WTC11 (cell line): ENCODE data around the gene RIN1.

ENCODE experiments used
- CBFB ChIP-seq: sonication (generic); formaldehyde crosslinking; IDR thresholded peaks from 2 replicates; pipeline ENCODE4 v1.8.1; 2022; ENCODE audit warnings: mild to moderate bottlenecking, low read depth, missing genetic modification reagents
- CREM ChIP-seq: sonication (generic); formaldehyde crosslinking; IDR thresholded peaks from 2 replicates; pipeline ENCODE4 v1.8.1; 2022; ENCODE audit warnings: mild to moderate bottlenecking, missing genetic modification reagents, moderate library complexity
- IRF2 ChIP-seq: sonication (generic); formaldehyde crosslinking; IDR thresholded peaks from 2 replicates; pipeline ENCODE4 v1.8.0; 2022; ENCODE audit warnings: low read depth, missing genetic modification reagents, borderline replicate concordance
- SP1 ChIP-seq: sonication (generic); formaldehyde crosslinking; conservative IDR thresholded peaks from 2 replicates; pipeline ENCODE4 v1.8.1; 2022; ENCODE audit warnings: missing genetic modification reagents
- TCF7 ChIP-seq: sonication (generic); formaldehyde crosslinking; IDR thresholded peaks from 2 replicates; pipeline ENCODE4 v1.8.0; 2022; ENCODE audit warnings: mild to moderate bottlenecking, low read depth, missing genetic modification reagents, moderate library complexity
- ZNF121 ChIP-seq: sonication (generic); formaldehyde crosslinking; IDR thresholded peaks from 2 replicates; pipeline ENCODE4 v1.8.0; 2023; ENCODE audit warnings: missing genetic modification reagents
- TF ChIP-seq, protein P1 (sequence below): fragments of 200-600 bp; IDR thresholded peaks from 2 replicates; pipeline ENCODE4 v1.8.0; 2022; ENCODE audit warnings: antibody characterized with exemption
- TF ChIP-seq, protein P2 (sequence below): sonication (generic); formaldehyde crosslinking; IDR thresholded peaks from 2 replicates; pipeline ENCODE4 v1.8.1; 2023; ENCODE audit warnings: mild to moderate bottlenecking, missing genetic modification reagents, borderline replicate concordance
- TF ChIP-seq, protein P3 (sequence below): sonication (generic); formaldehyde crosslinking; IDR thresholded peaks from 2 replicates; pipeline ENCODE4 v1.8.0; 2022; ENCODE audit warnings: mild to moderate bottlenecking, missing genetic modification reagents
- TF ChIP-seq, protein P4 (sequence below): sonication (generic); formaldehyde crosslinking; IDR thresholded peaks from 2 replicates; pipeline ENCODE4 v1.8.1; 2023; ENCODE audit warnings: mild to moderate bottlenecking, missing genetic modification reagents, moderate library complexity

DNA sequence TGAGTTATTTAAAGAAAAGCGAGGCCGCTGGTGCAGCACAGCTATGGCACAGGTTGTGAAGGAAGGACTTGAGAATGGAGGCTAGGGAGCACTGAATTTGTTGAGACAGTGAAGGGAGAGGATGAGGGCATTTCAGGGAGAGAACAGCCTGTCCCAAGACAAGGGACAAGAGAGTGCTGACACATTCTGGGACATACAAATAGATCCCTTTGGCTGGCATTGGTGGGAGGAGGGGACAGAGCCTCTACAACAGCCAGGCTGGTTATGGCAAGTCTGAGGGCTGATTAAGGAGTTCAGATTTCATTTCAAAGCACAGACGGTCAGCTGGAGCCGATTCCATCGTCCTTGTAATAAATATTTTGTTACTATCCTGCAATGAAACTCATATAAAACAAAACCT lies 37.0 kb upstream of the RIN1 start:
- TF ChIP-seq, protein P1, sequence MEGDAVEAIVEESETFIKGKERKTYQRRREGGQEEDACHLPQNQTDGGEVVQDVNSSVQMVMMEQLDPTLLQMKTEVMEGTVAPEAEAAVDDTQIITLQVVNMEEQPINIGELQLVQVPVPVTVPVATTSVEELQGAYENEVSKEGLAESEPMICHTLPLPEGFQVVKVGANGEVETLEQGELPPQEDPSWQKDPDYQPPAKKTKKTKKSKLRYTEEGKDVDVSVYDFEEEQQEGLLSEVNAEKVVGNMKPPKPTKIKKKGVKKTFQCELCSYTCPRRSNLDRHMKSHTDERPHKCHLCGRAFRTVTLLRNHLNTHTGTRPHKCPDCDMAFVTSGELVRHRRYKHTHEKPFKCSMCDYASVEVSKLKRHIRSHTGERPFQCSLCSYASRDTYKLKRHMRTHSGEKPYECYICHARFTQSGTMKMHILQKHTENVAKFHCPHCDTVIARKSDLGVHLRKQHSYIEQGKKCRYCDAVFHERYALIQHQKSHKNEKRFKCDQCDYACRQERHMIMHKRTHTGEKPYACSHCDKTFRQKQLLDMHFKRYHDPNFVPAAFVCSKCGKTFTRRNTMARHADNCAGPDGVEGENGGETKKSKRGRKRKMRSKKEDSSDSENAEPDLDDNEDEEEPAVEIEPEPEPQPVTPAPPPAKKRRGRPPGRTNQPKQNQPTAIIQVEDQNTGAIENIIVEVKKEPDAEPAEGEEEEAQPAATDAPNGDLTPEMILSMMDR, result no peak
- TF ChIP-seq TCF7, result no peak
- no peak for TF ChIP-seq IRF2 (CRISPR knock-in tag)
- TF ChIP-seq, protein P2, sequence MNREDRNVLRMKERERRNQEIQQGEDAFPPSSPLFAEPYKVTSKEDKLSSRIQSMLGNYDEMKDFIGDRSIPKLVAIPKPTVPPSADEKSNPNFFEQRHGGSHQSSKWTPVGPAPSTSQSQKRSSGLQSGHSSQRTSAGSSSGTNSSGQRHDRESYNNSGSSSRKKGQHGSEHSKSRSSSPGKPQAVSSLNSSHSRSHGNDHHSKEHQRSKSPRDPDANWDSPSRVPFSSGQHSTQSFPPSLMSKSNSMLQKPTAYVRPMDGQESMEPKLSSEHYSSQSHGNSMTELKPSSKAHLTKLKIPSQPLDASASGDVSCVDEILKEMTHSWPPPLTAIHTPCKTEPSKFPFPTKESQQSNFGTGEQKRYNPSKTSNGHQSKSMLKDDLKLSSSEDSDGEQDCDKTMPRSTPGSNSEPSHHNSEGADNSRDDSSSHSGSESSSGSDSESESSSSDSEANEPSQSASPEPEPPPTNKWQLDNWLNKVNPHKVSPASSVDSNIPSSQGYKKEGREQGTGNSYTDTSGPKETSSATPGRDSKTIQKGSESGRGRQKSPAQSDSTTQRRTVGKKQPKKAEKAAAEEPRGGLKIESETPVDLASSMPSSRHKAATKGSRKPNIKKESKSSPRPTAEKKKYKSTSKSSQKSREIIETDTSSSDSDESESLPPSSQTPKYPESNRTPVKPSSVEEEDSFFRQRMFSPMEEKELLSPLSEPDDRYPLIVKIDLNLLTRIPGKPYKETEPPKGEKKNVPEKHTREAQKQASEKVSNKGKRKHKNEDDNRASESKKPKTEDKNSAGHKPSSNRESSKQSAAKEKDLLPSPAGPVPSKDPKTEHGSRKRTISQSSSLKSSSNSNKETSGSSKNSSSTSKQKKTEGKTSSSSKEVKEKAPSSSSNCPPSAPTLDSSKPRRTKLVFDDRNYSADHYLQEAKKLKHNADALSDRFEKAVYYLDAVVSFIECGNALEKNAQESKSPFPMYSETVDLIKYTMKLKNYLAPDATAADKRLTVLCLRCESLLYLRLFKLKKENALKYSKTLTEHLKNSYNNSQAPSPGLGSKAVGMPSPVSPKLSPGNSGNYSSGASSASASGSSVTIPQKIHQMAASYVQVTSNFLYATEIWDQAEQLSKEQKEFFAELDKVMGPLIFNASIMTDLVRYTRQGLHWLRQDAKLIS (CRISPR knock-in tag), result no peak
- TF ChIP-seq SP1 (CRISPR knock-in tag), result no peak
- TF ChIP-seq CREM (CRISPR knock-in tag), result no peak
- TF ChIP-seq CBFB (CRISPR knock-in tag), result no peak
- TF ChIP-seq, protein P3, sequence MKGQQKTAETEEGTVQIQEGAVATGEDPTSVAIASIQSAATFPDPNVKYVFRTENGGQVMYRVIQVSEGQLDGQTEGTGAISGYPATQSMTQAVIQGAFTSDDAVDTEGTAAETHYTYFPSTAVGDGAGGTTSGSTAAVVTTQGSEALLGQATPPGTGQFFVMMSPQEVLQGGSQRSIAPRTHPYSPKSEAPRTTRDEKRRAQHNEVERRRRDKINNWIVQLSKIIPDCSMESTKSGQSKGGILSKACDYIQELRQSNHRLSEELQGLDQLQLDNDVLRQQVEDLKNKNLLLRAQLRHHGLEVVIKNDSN (CRISPR knock-in tag), result no peak
- TF ChIP-seq ZNF121 (CRISPR knock-in tag), result no peak
- TF ChIP-seq, protein P4, sequence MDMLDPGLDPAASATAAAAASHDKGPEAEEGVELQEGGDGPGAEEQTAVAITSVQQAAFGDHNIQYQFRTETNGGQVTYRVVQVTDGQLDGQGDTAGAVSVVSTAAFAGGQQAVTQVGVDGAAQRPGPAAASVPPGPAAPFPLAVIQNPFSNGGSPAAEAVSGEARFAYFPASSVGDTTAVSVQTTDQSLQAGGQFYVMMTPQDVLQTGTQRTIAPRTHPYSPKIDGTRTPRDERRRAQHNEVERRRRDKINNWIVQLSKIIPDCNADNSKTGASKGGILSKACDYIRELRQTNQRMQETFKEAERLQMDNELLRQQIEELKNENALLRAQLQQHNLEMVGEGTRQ (CRISPR knock-in tag), result no peak
